HG02938 (cell line): ENCODE data around the gene RSRP1.

Experiments used
- ATAC-seq: cut with Tn5 transposase; IDR thresholded peaks from one replicate; pipeline ENCODE4 v1.9.1; 2021; ENCODE audit warnings: mild to moderate bottlenecking, moderate library complexity; ENCODE audit not compliant: unreplicated experiment

Gene RSRP1

DNA sequence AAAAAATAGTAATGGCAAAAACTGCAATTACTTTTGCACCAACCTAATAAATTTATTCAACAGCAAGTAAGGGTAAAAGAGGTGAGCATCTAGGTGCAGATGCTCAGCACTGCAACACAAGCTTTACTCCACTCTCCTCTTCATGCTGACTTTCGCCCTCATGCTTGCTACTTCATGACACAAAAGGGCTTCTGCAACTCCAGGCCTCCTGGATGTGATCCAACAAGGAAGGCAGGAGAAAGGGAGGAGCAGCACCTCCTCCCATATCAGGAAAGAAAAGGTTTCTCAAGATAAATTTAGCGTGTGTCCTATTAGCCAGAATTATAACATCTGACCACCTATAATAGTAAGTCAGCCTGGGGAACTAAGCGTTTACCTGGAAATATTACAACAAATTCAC is 26.6 kb downstream of the RSRP1 start:
- ATAC-seq, result no peak

DNA sequence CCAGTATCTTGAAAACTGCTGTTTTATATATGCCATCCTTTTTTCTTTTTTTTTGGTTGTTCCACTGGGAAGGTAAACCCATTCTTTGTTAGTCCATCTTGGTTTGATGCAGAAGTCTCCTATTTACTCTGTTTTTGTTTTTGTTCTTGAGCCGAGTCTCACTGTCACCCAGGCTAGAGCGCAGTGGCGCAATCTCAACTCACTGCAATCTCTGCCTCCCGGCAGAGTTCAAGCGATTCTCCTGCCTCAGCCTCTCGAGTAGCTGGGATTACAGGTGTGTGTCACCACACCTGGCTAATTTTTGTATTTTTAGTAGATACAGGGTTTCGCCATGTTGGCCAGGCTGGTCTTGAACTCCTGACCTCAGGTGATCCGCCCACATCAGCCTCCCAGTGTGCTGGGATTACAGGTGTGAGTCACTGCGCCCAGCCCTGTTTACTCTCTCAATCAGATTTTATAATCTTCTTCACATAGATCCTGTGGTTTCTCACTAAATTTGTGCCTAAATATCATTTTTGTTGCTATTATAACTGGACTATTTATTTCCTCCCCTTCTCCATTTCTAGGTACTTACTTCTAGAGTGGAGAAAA is 27.5 kb downstream of the RSRP1 start:
- no peak for ATAC-seq

DNA sequence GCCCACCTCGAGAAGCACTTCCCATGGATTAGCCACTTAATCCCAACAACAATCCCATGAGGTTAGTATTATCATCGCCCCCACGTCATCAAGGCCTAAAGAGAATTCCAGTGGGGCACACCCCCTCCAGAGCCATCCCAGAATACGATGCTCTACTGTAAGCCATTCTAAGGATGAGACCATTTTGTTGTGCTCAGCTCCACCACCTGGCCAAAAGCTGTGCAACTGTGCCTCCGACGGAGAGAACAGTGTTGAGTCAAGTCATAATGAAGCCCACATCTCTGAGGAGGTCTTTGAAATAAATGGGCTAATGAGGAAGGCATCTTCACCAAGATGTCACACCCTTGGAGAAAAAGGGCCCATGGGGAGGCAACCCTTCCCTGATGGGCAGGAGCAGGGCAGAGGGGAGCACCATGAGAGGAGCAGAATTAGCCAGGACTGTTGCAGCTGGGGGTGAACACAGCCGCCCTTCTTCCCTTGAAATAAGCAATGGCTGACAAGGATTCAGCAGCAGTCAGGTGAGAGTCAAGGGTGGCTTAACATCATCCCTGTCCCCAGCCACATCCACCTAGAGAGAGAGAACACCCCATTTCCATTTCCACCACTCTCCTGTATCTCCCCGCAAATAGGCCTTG is 29.5 kb downstream of the RSRP1 start:
- ATAC-seq, result no peak

DNA sequence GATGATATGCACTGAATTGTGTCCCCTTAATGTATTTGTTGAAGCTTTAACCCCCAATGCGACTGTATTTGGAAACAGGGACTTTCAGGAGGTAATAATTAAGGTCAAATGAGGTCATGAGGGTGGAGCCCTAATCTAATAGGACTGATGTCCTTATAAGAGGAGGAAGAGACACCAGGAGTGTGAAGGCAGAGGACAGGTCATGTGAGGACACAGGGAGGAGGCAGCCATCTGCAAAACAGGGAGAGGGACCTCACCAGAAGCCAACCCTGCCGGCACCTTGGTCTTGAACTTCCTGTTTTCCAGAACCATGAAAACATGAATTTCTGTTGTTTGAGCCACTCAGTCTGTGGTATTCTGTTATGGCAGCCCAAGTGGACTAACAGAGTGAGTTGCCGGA is 30.2 kb downstream of the RSRP1 start:
- ATAC-seq, result no peak

DNA sequence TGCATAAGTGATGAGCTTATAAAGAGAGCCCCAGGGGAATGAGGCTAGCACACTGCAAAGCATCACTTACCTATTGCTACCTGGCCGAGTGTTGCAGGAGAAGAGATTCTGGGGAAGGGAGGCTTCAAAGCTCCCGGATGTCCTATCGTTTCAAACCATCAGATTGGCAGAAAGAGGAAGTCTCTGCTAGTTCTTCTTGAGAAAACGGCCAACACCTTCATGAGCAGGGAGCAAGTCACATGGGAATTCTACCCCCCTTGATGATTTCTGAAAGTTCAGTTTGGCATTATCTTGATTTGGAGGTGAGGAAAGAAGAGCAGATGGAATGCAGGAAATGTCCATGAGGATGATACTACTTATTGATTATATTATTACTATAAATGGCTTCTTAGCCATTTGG is 31.1 kb downstream of the RSRP1 start:
- ATAC-seq, result no peak

DNA sequence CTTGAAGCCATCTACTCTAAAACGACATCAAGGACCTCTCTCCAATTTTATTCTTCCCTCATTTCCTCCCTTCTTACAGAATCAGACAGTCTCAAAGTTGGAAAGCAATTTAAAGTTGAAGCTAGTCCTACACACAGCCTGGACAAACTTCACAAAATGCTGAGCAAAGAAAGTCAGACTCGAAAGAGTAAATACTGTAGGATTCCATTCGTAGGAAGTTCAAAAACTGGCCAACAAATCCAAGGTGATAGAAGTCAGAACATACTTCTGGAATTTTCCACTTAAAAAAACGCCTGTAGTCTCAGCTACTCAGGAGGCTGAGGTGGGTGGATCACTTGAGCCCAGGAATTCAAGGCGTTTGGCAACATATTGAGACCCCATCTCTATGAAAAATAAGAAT is 34.5 kb downstream of the RSRP1 start:
- ATAC-seq, result no peak

DNA sequence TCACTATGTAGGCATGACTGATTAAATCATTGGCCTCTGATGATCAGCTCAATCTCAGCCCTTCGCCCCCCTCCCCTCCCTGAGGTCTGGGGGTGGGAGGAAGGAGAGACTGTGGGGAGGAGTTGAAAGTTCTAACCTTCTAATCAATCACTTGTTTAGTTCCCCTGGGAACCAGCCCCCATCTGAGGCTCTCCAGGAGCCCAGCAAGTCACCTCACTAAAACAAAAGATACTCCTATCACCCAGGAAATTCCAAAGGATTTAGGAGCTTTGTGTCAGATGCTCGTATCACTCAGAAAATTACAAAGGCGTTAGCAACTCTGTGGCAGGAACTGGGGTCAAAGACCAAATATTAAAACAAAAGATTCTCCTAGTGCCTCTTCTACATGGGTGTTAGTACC is 36.5 kb downstream of the RSRP1 start:
- no peak for ATAC-seq

DNA sequence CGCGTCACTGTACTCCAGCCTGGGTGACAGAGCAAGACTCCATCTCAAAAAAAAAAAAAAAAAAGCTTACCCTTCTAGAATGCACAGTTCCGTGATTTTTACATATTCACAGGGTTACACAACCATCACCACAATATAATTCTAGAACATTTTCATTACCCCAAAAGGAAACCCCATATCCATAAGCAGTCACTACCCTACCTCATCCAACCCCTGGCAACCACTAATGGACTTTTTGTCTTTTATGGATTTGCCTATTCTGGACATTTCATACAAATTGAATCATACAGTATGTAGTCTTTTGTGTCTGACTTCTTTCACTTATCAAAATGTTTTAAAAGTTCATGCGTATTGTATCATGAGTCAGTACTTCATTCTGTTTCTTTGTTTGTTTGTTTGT is 37.7 kb downstream of the RSRP1 start:
- ATAC-seq, result no peak

DNA sequence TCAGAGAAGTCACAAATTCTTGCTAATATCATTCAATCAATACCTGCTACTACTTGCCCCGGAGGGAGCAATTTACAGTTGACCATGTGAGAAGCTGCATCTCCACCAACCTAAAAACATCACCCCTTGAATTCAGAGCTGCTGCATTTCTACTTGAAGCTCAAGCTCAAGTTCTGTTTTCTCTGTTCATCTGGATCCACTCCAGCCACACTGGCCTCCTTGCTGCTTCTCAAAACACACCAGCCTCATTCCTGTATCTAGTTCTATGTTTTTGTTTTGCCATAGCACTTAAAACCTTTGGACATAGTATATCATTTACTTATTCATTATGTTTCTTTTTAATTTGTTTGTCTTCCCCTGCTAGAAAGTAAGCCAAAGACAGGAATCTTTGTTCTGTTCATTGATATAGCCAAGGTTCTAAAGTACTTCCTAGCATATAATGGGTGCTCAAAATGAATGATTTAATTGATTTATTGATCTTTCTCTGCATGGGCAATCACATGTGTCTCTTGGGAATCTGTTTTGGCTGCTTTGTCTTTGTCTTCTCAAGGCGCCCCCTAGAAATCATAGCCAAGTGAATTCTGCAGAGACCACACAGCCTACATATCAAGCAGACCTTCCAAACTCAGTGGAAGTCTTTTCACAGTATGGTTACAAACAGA is 38.6 kb downstream of the RSRP1 start:
- no peak for ATAC-seq

DNA sequence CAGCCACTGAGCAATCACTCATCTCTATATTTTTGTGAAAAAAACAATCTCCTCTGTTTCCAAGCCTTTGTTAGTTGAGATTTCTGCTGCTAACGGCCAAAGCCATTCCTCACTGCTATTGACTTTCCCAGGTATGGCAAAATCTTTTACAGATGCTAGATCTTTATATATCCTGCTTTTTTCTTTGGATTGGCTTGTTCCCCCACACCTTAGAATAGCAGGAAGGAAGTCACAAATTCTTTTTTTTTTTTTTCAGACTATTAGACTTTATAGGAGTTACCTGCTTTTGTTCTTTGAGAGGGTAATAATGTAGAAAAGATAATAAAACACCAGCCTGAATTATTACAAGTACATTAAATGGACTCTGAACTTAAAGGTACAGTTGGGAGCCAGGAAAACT is 39.2 kb downstream of the RSRP1 start:
- ATAC-seq, result no peak

DNA sequence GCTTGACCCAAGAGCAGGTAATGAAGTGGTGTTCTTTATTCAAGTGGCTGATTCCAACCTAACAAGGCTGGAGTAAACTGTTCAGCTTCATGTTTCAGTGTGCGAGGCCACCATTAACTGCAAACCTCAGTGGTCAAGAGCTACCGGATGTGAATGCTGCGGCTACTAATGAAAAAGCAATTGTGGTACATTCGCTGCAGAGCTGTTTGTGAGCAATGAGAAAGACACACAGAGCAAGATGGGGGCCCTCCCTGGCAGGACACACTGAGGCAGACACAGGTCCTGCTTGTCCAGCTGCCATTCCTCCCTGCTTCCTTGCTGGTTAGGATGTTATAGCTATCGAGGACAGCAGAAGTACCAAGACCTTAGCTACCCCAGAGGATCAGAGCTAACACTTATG is 41.1 kb downstream of the RSRP1 start:
- ATAC-seq, result no peak

DNA sequence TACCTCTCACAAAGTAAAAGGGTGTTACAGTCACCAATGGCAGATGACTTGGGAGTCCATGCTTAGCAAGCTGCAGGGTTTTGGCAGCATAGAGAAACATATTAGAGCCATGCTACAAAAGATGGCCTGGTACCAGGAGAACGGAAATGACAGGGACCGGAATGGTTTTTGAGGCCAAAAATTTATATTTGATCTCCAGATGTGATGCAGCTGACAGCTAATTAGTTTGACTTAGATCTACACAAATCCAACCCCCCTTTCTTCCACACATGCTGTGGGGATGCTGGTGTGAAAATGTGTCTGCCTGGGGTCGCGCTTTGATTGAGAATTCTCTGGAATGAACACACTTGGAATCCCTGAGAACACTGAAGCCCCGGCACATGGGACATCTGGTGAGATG is 41.5 kb downstream of the RSRP1 start:
- ATAC-seq, result no peak

DNA sequence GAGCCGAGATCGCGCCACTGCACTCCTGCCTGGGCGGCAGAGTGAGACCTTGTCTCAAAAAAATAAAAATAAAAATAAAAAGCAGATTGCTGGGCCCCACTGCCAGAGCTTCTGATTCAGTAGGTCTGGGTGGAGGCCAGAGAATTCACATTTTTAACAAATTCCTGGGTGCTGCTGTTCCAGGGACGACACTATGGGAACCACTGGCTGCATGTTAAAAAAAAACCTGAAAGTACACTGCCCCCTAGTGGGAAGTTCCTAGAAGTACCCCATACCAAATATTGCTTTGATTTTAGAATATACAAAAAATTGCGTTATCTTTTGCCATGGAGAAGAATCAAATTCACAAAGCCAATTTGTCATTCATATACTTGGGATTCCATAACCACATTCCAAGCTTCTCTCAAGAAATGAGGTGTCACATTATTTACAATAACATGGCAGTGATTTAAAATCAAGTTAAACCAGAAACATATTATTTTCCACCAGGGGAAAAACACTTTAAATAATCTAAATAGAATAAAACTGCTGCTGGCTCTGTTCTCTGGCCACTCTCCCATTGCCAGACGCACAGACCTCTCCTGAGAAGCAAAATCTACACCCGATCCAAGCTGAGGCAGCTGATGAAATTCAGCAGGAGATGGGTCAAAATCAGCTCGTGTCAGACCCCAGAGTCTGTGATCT is 42.3 kb downstream of the RSRP1 start:
- ATAC-seq, result no peak

DNA sequence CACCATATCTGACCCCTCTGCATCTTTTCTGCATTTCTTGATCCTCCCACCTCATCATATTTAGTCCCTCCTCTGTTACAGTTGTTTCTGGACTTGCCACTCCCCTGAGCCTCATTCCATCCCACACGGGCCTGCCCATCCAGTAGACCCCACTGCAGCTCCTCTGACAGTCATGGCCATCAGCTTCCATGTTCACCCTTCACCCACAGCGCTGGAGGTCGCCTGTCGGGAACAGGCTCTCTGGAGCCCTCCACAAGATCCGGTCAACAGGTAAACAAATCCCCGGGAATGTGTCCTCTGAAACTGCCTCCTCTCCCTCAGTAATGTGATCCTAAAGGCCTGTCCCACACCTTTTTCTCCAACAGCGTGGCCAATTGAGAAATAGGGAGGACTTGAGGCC is 46.2 kb downstream of the RSRP1 start:
- ATAC-seq, result no peak

DNA sequence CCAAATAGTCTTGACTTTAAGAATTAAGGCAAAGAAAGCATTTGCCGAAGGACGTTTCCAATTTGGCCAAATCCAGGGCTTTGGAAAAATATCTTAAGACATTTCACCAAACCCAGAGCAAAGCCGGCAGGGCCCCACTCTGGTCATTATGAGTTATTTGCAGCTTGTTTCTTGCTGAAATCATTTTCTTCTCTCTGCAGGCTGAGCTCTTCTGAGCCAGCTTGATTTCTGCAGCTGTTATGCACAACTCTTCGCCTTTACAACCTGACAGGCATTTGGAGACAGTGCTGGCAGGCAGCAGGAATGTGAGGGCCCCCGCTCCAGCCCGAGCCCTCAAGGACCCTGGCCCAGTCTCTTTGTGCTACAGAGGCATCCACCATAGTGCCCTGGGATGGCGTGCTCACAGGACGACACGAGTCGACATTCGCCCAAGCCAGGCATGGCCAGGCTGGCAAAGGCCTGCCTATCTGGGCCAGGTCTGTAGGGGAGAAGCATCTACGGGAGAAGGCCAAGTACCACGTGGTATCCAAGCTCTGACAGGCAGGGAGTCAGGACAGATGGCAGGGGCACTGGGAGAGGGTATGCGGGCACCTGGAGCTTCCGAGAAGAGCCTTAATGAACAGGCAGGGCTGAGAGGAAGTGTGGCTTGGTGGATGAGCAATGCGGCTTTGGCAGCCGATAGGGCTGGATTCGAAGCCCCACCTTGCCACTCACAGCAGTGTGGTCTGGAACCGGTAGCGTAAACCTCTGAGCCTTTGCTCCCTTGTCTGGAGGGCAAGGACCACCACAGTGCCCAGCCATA is 47.2 kb downstream of the RSRP1 start:
- ATAC-seq, result no peak

DNA sequence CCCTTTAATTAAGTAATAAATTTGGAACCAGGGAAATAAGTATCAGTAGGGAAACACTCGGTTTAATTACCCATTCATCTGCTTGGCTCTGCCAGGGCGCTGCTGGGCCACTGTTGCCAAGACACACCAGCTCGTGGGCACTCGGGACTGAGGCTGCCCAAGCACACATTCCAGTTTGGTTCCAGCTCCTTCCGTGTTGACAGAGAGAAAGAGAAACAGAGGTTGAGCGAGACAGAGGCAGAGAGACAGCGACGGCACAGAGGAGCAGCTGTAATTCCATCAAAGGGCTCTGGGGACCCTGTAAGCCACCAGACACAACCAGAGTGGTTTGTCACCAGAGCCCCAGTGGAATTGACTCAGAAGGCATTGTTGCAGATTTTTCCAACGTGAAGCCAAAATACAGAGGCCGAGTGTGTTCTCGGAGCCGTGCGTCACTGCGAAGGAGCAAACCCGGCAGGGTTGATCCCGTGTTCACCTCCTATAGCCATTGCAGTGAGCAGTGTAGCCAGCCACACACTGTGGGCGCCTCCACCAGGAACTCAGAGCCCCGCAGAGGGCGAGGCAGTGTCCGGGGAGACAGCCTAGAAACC is 48.5 kb downstream of the RSRP1 start:
- no peak for ATAC-seq

DNA sequence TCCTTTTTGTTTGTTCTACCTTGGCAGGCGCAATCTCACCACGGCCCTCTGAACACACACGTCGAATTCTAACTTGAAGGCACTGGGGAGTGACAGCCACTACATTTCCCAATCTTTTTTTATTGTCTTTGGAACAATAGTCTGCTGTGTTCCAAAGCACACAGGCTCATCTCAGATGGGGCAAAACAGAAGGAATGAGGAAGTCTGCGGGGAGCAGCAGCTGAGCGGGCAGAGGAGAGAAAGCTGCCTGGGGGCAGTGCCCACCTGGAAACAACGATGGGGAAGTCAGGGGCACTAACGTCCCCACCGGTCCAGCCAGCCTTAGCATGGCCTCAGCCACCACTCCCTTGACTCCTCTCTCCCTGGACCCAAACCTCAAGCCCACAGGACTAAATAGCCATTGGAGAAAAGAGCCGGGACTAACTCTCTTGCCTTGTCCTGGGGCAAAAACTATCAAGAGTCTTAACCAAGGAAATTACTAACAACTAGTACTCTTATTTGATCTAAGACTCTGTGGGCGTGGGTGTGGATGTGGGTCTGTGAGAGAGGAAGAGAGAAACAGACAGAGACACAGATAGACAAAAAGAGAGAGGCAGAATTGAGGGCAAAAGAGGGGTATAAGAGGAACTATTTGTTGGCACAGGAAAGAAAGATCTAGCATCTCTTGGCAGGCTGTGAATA is 49.1 kb downstream of the RSRP1 start:
- ATAC-seq, result no peak

DNA sequence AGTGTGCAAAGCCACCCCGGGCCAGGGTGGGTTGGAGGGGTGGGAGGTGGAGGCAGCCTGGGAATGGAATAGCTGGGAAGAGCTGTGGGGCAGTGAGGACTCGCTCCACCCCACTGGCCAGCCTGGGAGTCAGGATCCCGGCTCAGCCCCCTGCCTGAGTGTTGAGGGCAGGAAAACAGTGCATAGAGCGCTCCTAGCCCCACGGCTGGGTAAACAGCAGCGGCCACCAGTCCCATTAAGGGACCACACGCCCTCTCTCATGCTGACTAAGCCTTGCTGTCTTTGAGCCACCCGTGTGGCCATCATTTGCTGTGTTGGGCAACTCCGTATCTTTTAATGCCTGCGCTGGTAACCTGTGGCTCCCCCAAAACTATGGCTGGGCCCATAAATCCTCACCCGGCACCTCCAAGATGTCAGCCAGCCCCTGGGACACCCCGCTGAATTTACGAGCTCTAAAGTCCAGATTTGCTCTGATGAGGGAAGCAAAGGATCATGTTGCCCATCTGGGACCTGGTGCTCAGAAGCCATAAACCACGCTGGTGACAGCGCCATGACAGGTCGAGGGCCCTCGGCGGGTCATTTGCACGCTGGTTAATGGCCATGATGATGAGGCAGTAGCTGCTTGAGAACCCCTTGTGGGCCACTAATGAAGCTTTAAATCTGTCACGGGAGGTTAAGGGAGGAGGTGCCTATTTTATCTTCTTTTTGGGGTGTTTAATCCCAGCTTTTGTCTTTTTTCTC is 49.8 kb downstream of the RSRP1 start:
- ATAC-seq, result no peak

DNA sequence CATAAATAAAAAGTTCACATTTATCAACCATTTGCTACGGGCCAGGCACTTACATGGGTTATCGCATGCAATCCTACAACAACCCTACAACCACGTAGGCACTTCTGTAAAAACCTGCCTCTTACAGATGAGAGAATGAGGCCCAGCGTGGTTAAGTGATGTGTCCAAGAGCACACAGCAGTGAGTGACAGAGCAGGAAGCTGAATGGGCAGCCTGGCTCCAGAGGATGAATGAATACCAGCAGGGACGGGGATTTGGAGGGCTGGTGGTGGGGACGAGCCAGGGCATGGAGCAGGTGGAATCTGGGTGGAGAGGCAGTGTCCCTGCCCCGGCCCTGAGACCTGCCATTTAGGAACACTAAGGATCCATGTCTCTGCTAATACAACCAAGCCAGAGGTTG is 50.4 kb downstream of the RSRP1 start:
- no peak for ATAC-seq

DNA sequence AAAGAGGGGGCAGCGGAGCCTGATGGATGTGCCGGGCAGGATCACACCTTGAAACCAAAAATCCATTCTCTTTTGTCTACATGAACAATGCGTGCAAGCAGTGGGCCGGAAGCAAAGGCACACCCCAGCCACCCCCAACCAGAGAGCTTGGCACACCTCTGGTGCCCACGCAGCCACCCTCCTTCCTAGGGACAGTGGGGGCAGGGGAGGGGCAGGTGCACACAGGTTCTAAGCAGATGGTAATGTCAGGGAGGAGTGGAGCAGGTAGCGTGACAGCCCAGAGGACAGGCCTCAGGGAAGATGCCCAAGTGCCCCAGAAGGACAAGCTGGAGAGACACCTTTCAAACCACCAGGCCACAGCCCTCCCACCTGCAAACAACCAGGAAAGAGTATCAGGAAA is 51.4 kb downstream of the RSRP1 start:
- ATAC-seq, result no peak
